ENCODE data around the gene TLCD3A. TPM values are rescaled to one million over a fixed set of nuclear protein-coding genes. Genes with fewer than 3 reads are reported as not detected.

The TLCD3A gene
- total and polyA plus RNA-seq, 2 of the 4 experiments (the other 2 are of a cell fraction) = 15.2 to 35.0 TPM

GRCh38 chr17:731644-732066, 741 bp upstream of the TLCD3A start:
- H3K23ac ChIP-seq (ENCODE audit: low read depth, low read length) = peak overlapping the region; percentile 79; the same call in 1 of the 2 replicates
- H2AK9ac ChIP-seq (replicated peaks; ENCODE audit: low read depth, low read length, poor library complexity) = peak overlapping the region; percentile 92
- H3K4me1 ChIP-seq (ENCODE audit: control insufficient read depth, insufficient read depth, low read length) = peaks cover 10% of the 10 kb centered on the region
- H3K56ac ChIP-seq (ENCODE audit: extremely low read depth, insufficient read depth, low read length) = no peak overlapping the region; the same call in 1 of the 2 replicates
- peak overlapping the region; percentile 65 for H3K27ac ChIP-seq (ENCODE audit: insufficient read depth, low read length)
- POLR2A ChIA-PET (ENCODE audit: unreplicated experiment) = no interaction called here
- H3K9ac ChIP-seq (ENCODE audit: low read depth, low read length) = peak overlapping the region; percentile 53
- no peak for DNase-seq
- peak overlapping the region; percentile 55 for H3K4me3 ChIP-seq (ENCODE audit: insufficient read depth, low read depth, low read length)
- H3K79me1 ChIP-seq (ENCODE audit: low read depth in 1 of 2, low read length in 2 of 2) = peaks cover 24 to 64% of the 10 kb centered on the region in 2 experiments
- peak overlapping the region; percentile 27 for H3K4me2 ChIP-seq (ENCODE audit: low read depth, low read length)
- intact Hi-C loops (cut with micrococcal nuclease) (loop anchor here (5.0 kb wide), 1 partner anchor 251 kb away; no protein-coding TSS in a partner anchor), dilution Hi-C loops (cut with HindIII; ENCODE audit: low sequenced_read_pairs, unreplicated experiment) (no loop called here), in situ Hi-C loops (cut with MboI; ENCODE audit: low sequenced_read_pairs) (no loop called here)
- ATAC-seq (ENCODE audit: low read depth) = no peak; the same call in 1 of the 2 replicates
- no TSS peak for BruUV-seq (replicated peaks)
- H2BK120ac ChIP-seq (ENCODE audit: low read depth, low read length) = no peak overlapping the region; the same call in 1 of the 2 replicates
- H4K5ac ChIP-seq (ENCODE audit: low read depth, low read length) = peak overlapping the region; percentile 7
- H2BK20ac ChIP-seq (ENCODE audit: low read depth, low read length) = no peak overlapping the region
- H2AFZ ChIP-seq (replicated peaks; ENCODE audit: low read length, poor library complexity) = peak overlapping the region; percentile 90
- peak overlapping the region; percentile 60 for H3K4ac ChIP-seq (ENCODE audit: low read depth, low read length)
- H2BK15ac ChIP-seq (ENCODE audit: low read depth, low read length) = no peak overlapping the region
- TF ChIP-seq USF2 (IDR thresholded peaks at IDR 0.05; ENCODE audit: low read depth, low read length) (no peak), SMC3 (IDR thresholded peaks at IDR 0.05; ENCODE audit: low read depth, low read length) (no peak)
- CTCF ChIA-PET = interaction anchor here (0.6 kb wide), 1 partner anchor 249 kb away, joined by 3 read pairs; no protein-coding TSS in a partner anchor
- H4K91ac ChIP-seq (ENCODE audit: insufficient read depth, low read depth, low read length) = peak overlapping the region; percentile 9; the same call in 1 of the 2 replicates
- H3K36me3 ChIP-seq (ENCODE audit: control insufficient read depth, insufficient read depth, low read length) = peaks cover 3% of the 10 kb centered on the region
- peaks cover 4% of the 10 kb centered on the region; the same call in 1 of the 2 replicates for H4K20me1 ChIP-seq (ENCODE audit: insufficient read depth, low read length)
- peak overlapping the region; percentile 15 for H2BK5ac ChIP-seq (ENCODE audit: low read depth, low read length, poor library complexity, severe bottlenecking)
- H3K9me3 ChIP-seq (ENCODE audit: control insufficient read depth, insufficient read depth, low read length) = no peaks in the 10 kb centered on the region
- H3K14ac ChIP-seq (replicated peaks; ENCODE audit: low read depth, low read length) = peak overlapping the region; percentile 40; the same call in 1 of the 2 replicates
- peak overlapping the region in 1 of 2 experiments; percentile 75; a peak in 2 of 4 replicates for H4K8ac ChIP-seq (ENCODE audit: low read depth in 2 of 2, low read length in 2 of 2)
- no peak overlapping the region for H3K18ac ChIP-seq (ENCODE audit: low read depth, low read length)
- whole genome bisulfite sequencing, 2 experiments (ENCODE audit: extremely low coverage in 2 of 2, insufficient read length in 1 of 2) = no CpG with 5 or more reads among the region's 26 CpGs
- peaks cover 8% of the 10 kb centered on the region for H3K9me1 ChIP-seq (ENCODE audit: insufficient read depth, low read length)
- no peak overlapping the region for H2AK5ac ChIP-seq (ENCODE audit: low read depth, low read length)
- no peaks in the 10 kb centered on the region for H3K27me3 ChIP-seq (ENCODE audit: control insufficient read depth, insufficient read depth, low read length)
